GM19025 (cell line): ENCODE measurements around the gene ALPK1.

Experiments
- ATAC-seq: cut with Tn5 transposase; IDR thresholded peaks from one replicate; pipeline ENCODE4 v1.9.1; 2021; ENCODE audit warnings: mild to moderate bottlenecking, low read depth, moderate library complexity; ENCODE audit not compliant: unreplicated experiment

Gene ALPK1

DNA sequence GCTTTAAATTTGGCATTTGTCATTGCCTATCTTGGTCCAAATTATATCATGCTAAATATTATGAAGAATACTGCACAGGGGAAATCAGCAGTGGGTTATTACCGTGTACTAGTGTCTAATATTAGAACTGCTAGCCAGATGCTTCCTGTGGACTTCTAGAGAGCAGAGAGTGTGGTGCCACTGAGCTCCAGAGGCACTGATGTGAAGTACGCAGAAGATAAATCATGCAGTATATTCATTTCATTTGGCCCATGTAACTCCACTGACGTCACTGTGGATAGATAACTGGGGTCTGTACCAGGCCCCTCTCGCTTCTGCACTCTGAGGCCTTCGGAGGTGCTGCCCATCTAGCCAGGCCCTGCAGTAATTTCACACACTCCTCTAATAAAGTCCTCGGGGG is 80.0 kb downstream of the ALPK1 start:
- no peak for ATAC-seq

- ATAC-seq: no peak
Observed at GRCh38 chr4:112377594-112378242, 80.5 kb downstream of the ALPK1 start.

DNA sequence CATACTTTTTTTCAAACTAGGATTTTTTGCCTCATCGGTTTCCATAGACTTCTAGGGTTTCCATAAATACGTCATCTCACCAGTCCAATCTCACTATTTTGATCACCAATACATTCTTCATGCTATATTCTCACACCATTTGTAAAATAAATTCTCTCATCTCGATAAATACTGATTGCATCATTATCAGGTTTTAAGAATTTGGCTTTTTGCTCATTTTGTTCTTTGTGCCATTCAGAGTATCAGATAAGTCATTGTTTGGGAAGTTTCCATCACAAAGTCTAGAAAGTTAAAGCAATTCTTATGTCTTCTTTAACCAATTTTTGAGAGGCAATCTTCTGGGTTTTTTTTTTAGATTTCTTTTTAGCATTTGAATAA is 81.1 kb downstream of the ALPK1 start:
- no peak for ATAC-seq

- ATAC-seq: no peak
Observed at GRCh38 chr4:112378858-112379257, 81.7 kb downstream of the ALPK1 start.

DNA sequence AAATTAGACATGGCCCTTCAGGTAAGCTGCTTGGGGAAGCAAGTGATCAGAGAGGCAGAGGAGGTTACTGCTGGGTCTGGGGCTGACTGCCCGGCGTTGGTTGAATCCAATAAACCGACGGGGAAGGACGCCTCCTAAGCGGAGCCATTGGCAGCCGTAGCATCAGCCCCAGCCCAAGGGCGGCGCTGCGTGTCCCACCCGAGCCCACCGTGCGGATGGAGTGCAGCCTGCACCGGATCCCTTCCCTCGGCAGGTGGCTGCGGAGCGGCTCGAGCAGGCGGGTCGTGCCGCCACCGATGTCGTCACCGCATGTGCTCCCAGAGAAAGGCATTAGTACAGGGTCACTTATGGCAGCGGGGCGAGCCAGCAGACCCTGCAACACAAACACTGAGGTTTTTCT is 82.1 kb downstream of the ALPK1 start:
- ATAC-seq: no peak

DNA sequence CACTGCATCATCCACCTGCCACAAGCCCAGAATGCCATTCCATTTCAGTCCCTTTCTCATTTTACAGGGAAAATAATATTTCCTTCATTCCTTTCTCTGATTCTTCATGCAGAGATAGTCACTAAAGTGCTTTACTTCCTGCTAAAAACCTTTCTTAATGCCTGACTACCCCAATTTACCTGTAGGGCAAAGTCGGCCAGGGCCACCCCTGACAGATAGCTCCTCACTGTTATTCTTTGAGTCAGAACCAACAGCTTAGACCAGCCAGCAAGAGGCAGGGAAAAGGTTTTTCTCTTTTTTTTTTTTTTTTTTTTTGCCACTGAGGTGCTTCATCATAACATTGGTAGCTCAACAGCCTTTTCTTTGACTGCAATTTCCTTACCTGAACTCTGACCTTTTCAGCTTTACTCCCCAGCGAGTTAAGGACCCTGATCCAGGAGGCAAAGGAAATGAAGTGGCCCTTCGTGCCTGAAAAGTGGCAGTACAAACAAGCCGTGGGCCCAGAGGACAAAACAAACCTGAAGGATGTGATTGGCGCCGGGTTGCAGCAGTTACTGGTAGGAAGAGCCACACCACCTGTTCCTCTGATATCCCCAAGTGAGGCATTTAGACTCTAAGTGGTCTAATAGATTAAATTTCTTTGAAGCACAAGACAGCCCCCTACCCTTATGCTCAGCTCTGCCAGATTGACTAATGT is 85.0 kb downstream of the ALPK1 start:
- ATAC-seq: no peak

DNA sequence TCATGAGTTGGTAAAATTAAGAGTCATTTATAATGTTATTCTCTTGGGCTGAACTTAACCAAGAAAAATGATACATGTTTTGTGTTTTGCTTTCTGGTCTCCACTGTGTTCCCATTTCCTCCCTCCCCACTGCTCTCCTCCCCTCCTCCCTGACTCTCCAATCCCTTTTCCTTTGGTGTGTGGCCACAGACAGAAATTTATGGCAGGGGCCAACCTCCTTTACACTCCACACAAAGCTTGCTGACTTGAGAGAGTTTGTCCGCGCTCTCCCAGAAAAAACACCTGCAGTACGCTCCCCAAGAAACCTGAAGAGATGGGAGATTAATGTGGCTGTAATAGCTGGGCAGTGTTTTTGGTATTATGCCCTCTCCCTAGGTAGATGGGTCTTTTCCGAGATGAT is 88.9 kb downstream of the ALPK1 start:
- ATAC-seq: no peak

DNA sequence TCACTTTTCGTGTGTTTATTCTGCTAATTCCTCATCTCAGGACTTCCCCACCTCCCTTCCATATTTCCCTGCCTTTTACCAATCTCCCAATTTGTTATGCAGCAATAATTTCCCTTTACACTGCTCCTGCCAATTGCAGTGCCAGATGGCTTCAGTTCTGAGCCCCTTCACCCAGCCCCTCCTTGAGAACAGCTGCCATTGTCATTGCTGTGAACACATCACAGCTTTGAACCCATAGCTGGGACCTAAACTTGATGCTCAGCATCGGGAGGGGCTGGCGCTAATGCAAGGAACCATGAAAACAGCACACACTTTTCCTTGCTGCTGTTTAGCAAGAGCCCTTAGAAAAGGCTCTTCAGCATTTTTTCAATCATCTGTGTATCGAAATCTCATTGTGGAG is 104.9 kb downstream of the ALPK1 start:
- ATAC-seq: no peak

DNA sequence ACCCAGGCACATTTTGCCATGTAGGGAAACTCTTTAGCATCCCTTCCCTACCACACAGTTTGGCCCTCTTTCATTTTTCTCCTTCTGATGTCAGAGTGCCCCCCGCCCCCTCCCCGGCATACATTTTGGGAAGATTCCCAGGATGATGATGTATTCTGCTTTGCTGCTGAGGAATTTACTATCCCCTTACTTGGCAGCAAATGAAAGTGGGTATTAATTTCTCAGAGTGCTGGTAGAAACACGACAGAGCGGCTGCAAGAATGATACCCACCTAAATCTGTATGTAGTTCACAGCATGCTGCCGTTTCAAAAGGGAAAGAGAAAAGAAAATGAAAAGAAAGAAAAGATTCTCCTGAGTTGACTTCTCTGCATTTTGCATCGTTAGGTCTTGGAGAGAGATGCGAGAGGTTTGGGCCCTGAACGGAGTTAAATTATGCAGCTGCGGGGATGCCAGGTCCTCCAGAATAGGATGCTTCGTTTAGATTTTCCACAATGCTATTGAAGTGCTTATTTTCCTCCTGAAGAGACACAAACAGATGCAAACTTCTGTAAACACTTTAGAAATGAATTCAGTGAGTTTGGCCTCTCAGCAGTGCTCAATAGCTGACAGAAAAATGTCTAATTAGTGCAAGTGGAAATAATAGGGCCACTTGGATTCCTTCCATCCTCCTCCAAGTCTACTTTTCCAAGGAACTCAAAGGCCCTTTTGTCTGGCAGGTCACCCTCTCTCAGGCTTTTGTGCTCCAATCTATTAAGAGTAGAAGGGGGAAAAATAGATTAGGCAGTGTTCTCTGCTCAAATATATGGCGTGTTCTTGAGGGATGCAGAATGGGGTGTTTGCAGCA is 106.2 kb downstream of the ALPK1 start:
- ATAC-seq: no peak

DNA sequence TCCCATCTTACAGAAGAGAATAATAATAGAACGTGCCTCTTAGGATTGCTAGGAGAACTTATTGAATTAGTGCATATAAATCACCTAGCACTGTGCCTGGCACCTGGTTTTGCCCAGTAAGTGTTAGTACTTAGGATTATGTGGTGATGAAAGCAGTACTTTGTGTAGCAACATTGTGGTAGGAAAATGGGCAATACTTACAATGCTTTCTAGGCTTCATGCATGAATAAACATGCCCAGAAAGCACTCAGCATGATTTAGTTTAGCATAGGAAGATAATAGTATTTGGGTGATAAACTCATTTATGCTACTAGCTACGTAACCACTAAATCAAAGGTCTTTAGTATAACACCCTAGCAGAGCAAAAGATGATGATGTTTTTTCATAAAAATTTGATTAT is 113.2 kb downstream of the ALPK1 start:
- no peak for ATAC-seq

DNA sequence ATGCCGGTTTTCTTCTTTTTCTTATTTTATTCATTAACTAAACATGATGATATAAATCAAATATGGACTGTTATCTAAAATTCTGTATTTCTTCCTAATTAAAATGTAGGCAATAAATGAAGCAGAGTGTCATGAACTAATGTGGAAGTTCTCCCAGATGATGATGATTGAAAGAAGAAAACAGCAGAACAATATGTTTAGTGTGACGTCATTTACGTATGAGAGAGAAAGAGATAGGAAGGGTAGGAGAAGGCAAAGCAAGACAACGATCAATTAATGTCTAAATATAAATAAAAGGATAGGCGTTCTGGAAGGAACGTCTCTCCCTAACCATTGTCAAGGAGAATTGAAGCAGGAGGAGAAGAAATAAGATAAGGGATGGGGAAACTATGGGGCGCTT is 113.6 kb downstream of the ALPK1 start:
- ATAC-seq: no peak

GRCh38 chr4:112411781-112412550 is 114.8 kb downstream of the ALPK1 start:
- no peak for ATAC-seq

DNA sequence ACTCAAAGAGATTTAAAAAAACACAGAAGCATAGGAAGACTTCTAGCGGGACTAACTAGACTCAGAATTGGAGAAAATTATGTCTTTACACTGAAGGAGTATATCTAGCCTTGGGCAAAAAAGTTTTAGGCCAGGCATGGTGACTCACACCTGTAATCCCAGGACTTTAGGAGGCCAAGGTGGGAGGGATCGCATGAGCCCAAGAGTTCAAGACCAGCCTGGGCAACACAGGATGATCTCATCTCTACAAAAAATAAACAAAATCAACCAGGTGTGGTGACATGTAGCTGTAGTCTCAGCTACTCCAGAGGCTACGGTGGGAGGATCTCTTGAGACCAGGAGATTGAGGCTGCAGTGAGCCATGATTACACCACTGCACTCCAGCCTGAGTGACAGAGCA is 119.3 kb downstream of the ALPK1 start:
- ATAC-seq: no peak

- ATAC-seq: no peak
Observed at GRCh38 chr4:112418092-112418491, 120.9 kb downstream of the ALPK1 start.

DNA sequence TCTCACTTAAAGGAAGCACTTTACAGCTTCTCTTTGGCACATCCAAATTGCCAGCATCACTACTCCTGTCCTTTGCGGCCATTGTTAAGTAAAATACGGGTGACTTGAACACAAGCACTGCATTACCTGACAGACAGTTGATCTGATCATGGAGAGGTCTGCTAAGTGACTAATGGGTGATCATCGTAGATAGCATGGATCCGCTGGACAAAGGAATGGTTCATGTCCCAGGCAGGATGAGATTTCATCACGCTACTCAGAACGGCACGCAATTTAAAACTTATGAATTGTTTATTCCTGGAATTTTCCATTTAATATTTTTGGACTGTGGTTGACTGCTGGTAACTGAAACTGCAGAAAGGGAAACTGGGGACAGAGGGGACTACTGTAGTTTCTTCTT is 124.7 kb downstream of the ALPK1 start:
- ATAC-seq: no peak

DNA sequence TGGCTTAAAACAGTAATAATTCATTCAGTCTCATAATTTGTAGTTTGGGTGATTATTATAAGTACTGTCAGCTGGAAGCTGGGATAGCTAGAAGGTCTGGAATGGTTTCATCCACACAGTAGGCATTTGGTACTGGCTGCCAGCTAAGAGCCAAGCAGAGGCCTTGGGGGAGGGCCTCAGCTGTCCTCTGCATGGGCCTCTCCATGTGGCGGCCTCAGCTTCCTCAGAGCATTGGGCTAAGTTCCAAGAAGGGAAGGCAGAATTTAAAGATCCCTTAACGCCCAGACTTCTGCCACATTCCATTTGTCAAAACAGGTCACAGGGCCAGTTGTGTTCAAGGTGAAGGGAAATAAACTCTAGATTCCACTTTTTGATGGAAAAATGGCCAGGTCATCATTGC is 125.5 kb downstream of the ALPK1 start:
- no peak for ATAC-seq

DNA sequence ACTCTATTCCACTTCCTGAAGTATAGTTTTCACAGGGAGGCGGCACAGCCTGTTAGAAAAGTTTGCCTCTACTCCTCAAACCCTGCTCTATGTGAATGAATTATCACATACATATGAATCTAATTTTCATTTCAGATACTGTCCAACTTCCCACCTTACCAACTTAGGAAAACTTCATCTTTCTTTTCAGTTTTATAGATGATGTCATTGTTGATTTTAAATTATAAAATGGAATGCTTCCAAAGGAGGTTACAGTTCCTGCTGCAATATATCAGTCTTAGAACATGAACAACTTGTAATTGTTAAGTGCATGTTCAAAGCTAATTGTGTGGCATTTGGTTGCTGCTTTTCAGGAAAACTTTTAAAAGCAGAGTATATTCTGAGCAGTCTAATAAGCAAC is 126.4 kb downstream of the ALPK1 start:
- ATAC-seq: no peak

DNA sequence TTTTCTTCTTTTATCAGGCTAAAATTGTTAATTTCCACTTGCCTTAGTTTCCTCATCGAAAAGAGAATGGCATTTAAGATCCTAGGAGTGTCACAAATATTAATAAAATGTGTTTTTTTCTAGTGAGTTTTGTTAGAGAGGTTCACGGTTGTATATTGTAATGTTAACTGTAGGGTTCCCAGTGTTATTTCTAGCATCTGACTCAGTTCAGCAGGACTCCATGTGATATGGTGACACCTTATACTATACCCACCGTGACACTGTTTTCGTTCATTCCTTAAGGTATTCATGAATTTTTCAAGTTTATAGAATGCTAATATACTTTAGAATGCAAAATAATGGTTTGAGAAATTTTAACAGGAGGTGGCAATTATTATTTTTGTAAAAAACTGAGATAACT is 128.7 kb downstream of the ALPK1 start:
- ATAC-seq: no peak

- no peak for ATAC-seq
Observed at GRCh38 chr4:112426416-112426815, 129.2 kb downstream of the ALPK1 start.

- ATAC-seq: no peak
Observed at GRCh38 chr4:112431158-112431557, 134.0 kb downstream of the ALPK1 start.

- ATAC-seq: no peak
Observed at GRCh38 chr4:112436987-112437386, 139.8 kb downstream of the ALPK1 start.
